Thyroid gland (tissue), 4 donors: ENCODE data around the gene TJAP1. TPM values are rescaled to one million over a fixed set of nuclear protein-coding genes. Genes with fewer than 3 reads are reported as not detected.

Experiments used
- DNase-seq, 2 donors: peaks; one replicate each; pipeline ENCODE4 v3.0.0-alpha.2; 2019
- H3K27ac ChIP-seq, 3 donors: fragments of 200-600 bp; sonication (generic); 1 replicate in 2 of 3; 2 replicates in 1 of 3; pipeline ENCODE4 v1.5.1; 2016 to 2019; ENCODE audit warnings: mild to moderate bottlenecking in 1 of 3, moderate library complexity in 1 of 3
- H3K27me3 ChIP-seq: fragments of 200-600 bp; sonication (generic); one replicate; pipeline ENCODE4 v1.5.1; 2019
- H3K36me3 ChIP-seq, 2 donors: fragments of 200-600 bp; sonication (generic); one replicate each; pipeline ENCODE4 v1.5.1; 2016 to 2019
- H3K4me1 ChIP-seq, 2 donors: fragments of 200-600 bp; sonication (generic); one replicate each; pipeline ENCODE4 v1.5.1; 2017 to 2019
- H3K4me3 ChIP-seq, 3 donors: fragments of 200-600 bp; sonication (generic); replicated peaks in 1 of 3; 1 replicate in 2 of 3; 2 replicates in 1 of 3; pipeline ENCODE4 v1.5.1; 2016; ENCODE audit warnings: mild to moderate bottlenecking in 1 of 3
- H3K9me3 ChIP-seq: fragments of 200-600 bp; sonication (generic); one replicate; pipeline ENCODE4 v1.5.1; 2017
- CTCF ChIP-seq, 6 experiments: fragments of 200-600 bp in 3 of 6; fragments of 450-650 bp in 3 of 6; sonication (generic) in 3 of 6; IDR thresholded peaks; one replicate each; pipeline ENCODE4 v1.5.1; 2016 to 2019; ENCODE audit warnings: antibody characterized with exemption in 6 of 6, mild to moderate bottlenecking in 2 of 6, inconsistent platforms in 1 of 6, moderate library complexity in 1 of 6
- POLR2A ChIP-seq, 2 donors: fragments of 450-650 bp; IDR thresholded peaks; one replicate each; pipeline ENCODE4 v1.6.1; 2017; ENCODE audit warnings: antibody characterized with exemption in 2 of 2, mild to moderate bottlenecking in 2 of 2, moderate library complexity in 1 of 2
- WGBS, 2 donors: methylation state at CpG; one replicate each; pipeline ENCODE4 v1.1.5; 2017; 5-methylcytosine and 5-hydroxymethylcytosine counted together
- intact Hi-C: fragments of 100-400 bp; cut with DNase I; formaldehyde crosslinking; loops from one replicate; pipeline ENCODE4 v1.15.1; 2023
- total RNA-seq, 4 donors: library from RNA; depleted of rRNA; stranded (reverse); fragments of >200 nt; gene quantifications; one replicate each; pipeline ENCODE4 v1.2.3, GENCODE V29; 2016

TJAP1 gene
- 10 to 100 TPM; 23.2 to 42.4 (median 34.4) TPM for total RNA-seq

GRCh38 chr6:43477235-43478007 lies at the start of gene TJAP1:
TSS of gene TJAP1 (plus strand) at chr6:43477570. CDS start at chr6:43499002, 21,432 bp downstream.
- peak; percentile 92 to 93 for DNase-seq
- H3K36me3 ChIP-seq: no peaks in the 10 kb centered on the region
- TF ChIP-seq POLR2A (IDR thresholded peaks at IDR 0.05): peak in 1 of 2 donors; percentile 77
- no peak for TF ChIP-seq CTCF (IDR thresholded peaks at IDR 0.05)
- H3K27ac ChIP-seq: peak within 1 kb of the TSS in 2 of 3 donors; percentile 27 to 80
- H3K4me3 ChIP-seq: peak within 1 kb of the TSS; percentile 21 to 47 (median 22)
- H3K27me3 ChIP-seq: no peaks in the 10 kb centered on the region
- H3K4me1 ChIP-seq: peaks cover 9 to 14% of the 10 kb centered on the region in 2 donors
- intact Hi-C loops: no loop called here
- no peaks in the 10 kb centered on the region for H3K9me3 ChIP-seq
- WGBS, 2 donors: 1 to 2% methylated on average over 34 of the region's 34 CpGs

- peak overlapping the region; percentile 67 to 91 (median 75) for H3K4me3 ChIP-seq
- no peak for DNase-seq
- WGBS, 2 donors: 16 to 20% methylated on average over 11 to 12 of the region's 12 CpGs
- intact Hi-C loops: loop anchor here (10.0 kb wide), 1 partner anchor 53 kb away; no protein-coding TSS in a partner anchor
- TF ChIP-seq CTCF (IDR thresholded peaks at IDR 0.05) (no peak), POLR2A (IDR thresholded peaks at IDR 0.05) (no peak)
- peak overlapping the region; percentile 54 to 83 (median 81) for H3K27ac ChIP-seq
- H3K36me3 ChIP-seq: peaks cover under 1 to 7% of the 10 kb centered on the region in 2 donors
- no peaks in the 10 kb centered on the region for H3K9me3 ChIP-seq
- H3K4me1 ChIP-seq: peaks cover 10 to 14% of the 10 kb centered on the region in 2 donors
- no peaks in the 10 kb centered on the region for H3K27me3 ChIP-seq
These were observed 49.2 kb upstream of the TJAP1 start for GRCh38 chr6:43428112-43428570.

- no peak for TF ChIP-seq POLR2A (IDR thresholded peaks at IDR 0.05)
- TF ChIP-seq CTCF (IDR thresholded peaks at IDR 0.05): no peak
- no peak overlapping the region for H3K27ac ChIP-seq
- intact Hi-C loops: loop anchor here (10.0 kb wide), 1 partner anchor 54 kb away; no protein-coding TSS in a partner anchor
- H3K4me1 ChIP-seq: peaks cover 10 to 14% of the 10 kb centered on the region in 2 donors
- WGBS, 2 donors: 88 to 91% methylated on average over 3 of the region's 3 CpGs
- H3K36me3 ChIP-seq: peaks cover 6 to 9% of the 10 kb centered on the region in 2 donors
- no peaks in the 10 kb centered on the region for H3K27me3 ChIP-seq
- no peaks in the 10 kb centered on the region for H3K9me3 ChIP-seq
- H3K4me3 ChIP-seq: peak overlapping the region in 1 of 3 donors; percentile 75
- DNase-seq: no peak
These were observed 48.5 kb upstream of the TJAP1 start for GRCh38 chr6:43428874-43429273.

- H3K4me1 ChIP-seq: peaks cover 23 to 28% of the 10 kb centered on the region in 2 donors
- H3K4me3 ChIP-seq: no peak overlapping the region
These were observed 45.1 kb upstream of the TJAP1 start for GRCh38 chr6:43432009-43432945.

More at GRCh38 chr6:43432009-43432945, 45.1 kb upstream of the TJAP1 start:
- DNase-seq: no peak
- WGBS, 2 donors: 96% methylated on average over 6 to 10 of the region's 19 CpGs
- Histone ChIP-seq H3K36me3 (peaks cover 6 to 9% of the 10 kb centered on the region in 2 donors), H3K9me3 (no peaks in the 10 kb centered on the region), H3K27me3 (no peaks in the 10 kb centered on the region), H3K27ac (no peak overlapping the region)
- intact Hi-C loops: no loop called here
- TF ChIP-seq CTCF (IDR thresholded peaks at IDR 0.05): no peak
- no peak for TF ChIP-seq POLR2A (IDR thresholded peaks at IDR 0.05)
